RPMI7951 (cell line): ENCODE results near the gene MGAT3. TPM values are rescaled to one million over a fixed set of nuclear protein-coding genes. Genes with fewer than 3 reads are reported as not detected.

ENCODE experiments used
- DNase-seq: peaks from one replicate; pipeline ENCODE4 v3.0.0-alpha.2; 2012; ENCODE audit warnings: low read depth
- total RNA-seq: library from RNA; depleted of rRNA; stranded (reverse); fragments of >200 nt; shearing (Covaris generic); gene quantifications from 2 replicates; pipeline ENCODE4 v1.2.3, GENCODE V29; 2014

The MGAT3 gene
- total RNA-seq, 1 experiment from 2014 or later, result not detected

DNA sequence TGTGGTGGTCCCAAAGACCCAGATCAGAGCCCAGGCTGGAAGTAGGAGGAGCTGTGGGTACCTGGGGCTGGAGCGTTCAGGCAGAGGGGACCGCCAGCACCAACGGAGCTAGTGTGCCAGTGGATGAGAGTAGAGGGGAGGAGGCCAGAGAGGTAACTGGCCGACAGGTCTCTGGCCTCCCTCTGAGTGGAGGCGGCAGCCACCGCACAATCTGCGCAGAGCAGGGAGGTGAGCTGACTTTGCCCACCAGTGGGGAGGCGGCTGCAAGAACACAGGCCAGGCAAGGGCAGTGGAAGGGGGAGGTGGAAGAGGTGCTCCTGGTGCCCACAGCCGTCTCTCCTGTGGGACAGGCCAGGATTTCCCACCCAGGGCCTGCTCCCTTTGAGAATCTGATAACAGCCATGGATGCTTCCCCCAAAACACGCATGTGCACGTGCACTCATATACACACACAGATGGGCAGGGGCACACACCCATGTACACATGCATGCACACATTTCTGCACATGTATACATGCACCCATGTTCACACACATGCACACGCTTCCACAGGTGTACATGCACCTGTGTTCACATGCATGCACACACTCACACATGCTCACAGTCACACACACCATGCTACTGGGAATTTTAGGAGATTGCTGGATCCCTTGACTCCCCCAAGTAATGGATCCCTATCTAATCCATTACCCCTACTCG, 6.4 kb upstream of the MGAT3 start:
- DNase-seq, result no peak

DNA sequence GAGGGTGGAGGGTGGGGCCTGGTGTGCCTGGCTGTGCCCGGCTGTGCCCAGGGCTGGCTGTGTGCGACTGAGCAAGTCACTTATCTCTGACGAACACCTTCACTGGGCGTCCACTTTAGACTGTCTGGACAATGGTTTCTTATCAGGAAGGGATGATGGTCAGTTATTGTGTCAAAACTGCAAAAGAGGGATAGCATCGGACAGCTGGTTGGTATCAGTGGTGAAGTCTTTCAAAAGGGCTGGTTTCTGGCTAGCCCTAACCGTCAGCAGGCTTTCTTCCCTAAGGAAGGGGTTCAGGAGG, 4.1 kb upstream of the MGAT3 start:
- no peak for DNase-seq

GRCh38 chr22:39453765-39454378, 2.9 kb upstream of the MGAT3 start:
- DNase-seq, result no peak

DNA sequence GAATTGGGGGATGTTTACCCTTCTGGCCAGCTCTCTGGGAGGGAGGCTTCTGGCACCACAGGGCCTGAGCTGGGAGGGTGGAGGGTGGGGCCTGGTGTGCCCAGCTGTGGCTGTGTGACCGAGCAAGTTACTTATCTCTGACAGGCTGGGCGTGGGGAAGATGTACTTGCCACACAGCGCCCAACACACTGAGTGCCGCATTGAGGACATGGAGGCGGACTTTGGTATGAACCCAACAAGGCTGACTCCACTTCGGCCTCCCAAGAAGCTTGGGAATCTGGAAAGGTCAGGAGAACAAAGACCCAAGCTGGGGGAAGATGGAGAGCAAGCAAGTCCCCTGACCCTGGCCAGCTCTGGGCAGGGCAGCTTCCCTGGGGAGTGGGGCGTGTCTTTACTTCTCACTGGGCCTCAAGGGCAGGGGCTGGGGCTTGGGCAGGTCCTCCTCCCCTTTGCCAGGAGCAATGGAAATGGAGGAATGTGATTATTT, 2.4 kb upstream of the MGAT3 start:
- no peak for DNase-seq

DNA sequence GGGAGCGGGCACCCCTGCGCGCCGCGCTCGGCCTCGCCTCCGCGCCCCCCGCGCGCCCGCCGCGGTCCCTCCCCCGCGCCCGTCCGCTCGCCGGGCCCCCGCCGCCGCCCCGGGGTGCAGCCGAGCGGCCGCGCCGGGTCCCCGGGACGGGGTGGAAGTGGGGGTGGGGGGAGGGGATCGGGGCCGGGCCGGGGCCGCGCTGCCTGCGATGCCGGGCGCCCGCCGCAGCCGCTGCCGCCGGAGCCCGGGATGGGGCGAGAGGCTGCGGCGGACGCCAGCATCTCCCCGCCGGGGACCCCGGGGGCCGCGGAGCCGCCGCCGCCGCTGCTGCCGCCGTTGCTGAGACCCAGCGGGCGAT, 365 bp downstream of the MGAT3 start:
- no peak for DNase-seq

GRCh38 chr22:39457556-39458443, 988 bp downstream of the MGAT3 start:
- DNase-seq, result no peak

- no peak for DNase-seq
Measured at GRCh38 chr22:39458444-39459083, 1.8 kb downstream of the MGAT3 start.

DNA sequence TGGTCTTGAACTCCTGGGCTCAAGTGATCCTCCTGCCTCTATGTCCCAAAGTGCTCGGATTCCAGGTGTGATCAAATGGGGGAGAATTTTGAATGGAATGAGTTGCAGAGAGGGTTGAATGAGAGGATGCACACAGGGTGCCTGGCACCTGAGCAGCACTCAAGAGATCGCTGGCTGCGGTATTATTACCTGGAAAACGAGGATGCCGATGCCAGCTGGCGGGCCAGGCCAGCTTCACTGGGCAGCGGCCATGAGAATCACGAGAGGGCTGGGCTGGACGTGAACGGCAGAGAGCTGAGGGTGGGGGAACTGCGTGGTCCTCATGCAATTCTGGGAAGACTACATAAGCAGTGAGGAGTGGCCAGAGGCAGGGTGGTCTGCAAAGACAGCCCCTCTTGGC, 2.9 kb downstream of the MGAT3 start:
- DNase-seq, result no peak

- DNase-seq, result no peak
Measured at GRCh38 chr22:39462443-39463221, 5.8 kb downstream of the MGAT3 start.

DNA sequence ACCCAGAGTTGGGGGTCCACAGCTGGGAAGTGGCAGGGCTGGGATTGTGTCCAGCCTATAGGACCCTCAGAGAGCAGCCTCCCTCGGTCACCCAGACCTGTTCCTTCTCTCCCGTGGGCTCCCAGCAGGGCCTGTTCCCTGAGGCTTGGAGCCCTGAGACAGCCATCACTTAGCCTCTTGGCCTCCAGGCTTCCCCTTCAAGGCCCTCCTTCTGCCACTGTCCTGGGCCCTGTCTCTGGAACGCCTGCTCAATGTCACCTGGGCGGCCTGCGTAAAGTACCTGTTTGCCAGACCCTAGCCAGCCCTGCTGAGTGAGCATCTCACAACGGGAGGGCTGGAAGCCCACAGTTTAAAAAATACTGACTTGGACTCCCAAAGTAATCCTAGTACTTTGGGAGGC, 6.5 kb downstream of the MGAT3 start:
- no peak for DNase-seq

- no peak for DNase-seq
Measured at GRCh38 chr22:39463931-39464390, 7.1 kb downstream of the MGAT3 start.

DNA sequence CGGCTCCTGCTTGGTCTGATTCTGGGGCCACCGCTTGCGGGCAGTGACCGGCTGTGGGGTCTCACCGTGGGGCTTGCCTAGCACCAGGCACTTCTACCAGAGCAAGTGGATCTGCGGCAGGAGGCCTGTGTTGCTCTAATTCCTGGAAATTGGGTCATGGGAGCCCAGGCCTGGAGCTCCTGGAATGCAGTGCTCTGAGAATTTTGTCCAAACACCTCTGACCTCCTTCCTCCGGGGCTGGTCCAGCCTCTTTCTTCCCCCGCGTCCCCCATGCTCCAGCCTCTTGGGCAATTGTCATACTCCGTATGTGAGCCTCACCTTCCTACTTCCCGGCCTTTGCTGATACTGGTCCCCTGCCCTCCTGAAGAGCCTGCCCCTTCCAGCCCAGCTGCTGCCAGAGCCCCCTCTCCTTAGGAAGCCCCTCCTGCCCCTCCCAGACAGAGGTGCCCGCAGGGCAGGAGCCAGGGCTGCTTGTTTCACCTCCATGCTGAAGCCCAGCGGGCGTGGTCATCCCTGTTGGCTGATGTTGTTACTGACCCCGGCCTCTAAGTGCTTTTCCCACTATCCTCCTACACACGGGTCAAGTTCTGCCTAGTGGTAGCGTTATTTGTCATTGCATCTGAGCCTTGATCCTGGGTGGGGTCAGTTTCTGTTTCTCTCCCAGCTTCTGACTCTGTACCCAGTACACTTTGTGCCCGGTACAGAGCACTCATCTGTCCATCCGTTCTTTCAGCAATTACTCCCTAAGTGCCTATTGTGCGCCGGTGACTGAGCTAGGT, 9.6 kb downstream of the MGAT3 start:
- DNase-seq, result no peak

GRCh38 chr22:39467390-39467895, 10.6 kb downstream of the MGAT3 start:
- no peak for DNase-seq

GRCh38 chr22:39468487-39469325, 11.9 kb downstream of the MGAT3 start:
- DNase-seq, result no peak

- DNase-seq, result no peak
Measured at GRCh38 chr22:39469326-39469680, 12.5 kb downstream of the MGAT3 start.

DNA sequence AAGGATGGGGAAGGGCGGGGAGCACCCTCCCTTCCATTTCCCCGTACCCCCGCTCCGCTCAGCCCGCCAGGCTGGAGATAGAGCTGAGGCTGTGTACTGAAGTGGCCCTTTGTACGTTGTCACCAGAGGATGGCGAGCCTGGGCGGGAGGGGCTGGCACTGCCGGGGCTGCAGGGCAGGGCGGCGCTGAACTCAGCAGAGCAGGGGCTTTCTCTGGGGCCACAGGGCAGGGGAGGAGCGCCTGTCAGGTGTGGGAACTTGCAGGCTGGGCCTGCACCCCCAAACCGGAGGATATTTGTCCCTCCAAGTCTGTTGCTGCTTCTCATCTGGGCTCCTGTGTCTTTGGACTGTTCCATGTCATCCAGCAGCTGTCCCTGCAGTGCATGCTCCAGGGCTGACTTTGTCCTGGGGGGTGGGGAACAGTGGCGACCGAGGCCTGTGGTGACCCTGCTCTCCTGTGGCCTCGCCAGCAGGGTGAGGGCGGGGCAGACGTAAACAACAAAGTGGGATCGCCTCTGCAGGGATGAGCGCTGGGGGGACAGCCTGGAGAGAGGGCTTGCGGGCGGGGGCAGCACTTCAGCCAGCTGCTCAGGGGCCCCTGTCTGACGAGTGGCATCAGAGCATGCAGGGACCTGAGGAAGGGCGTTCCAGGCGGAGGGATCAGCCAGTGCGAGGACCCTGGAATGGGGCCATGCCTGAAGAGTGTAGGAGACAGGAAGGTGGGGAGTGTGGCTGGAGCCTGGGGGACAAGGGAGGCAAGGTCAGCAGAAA, 13.1 kb downstream of the MGAT3 start:
- no peak for DNase-seq

DNA sequence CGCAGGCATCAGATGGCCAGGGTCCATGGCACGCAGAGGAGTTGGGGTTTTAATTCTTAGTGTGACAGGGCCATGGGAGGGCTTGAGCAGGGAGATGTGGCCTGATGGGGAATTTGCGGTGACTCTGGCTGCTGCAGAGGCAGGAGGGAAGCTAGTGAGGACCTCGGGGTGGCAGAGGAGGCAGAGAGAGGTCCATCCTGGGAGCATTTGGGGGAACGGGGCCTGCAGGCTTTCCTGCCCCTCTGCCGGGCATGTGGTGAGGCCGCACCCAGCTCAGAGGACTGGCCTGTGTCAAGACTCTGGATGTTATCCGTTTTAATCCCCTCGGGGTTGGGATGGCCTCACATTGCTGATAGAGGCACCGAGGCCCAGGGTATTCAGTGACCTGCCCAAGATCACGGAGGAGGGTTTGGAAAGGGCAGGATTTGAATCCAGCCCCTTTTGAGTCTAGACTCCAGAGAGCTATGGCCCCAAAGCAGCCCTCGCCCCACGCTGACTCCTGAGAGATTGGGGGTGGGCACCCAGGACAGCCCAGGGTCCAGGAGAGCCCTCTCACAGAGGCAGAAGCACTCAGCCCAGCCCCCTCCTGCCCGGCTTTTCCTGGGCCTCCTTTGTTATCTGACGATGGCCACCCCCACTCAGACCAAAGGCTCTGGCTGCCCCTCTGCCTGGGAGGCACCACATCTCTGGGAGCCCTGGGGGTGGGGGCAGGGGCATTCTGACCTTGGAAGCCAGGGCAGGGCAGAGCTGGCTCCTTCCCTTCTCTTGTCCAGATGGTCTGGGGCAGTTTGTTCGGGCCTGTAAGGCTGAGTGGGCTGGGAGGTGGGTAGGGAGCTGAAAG, 13.9 kb downstream of the MGAT3 start:
- DNase-seq, result no peak
